ENCODE results near the gene MAD2L1BP. TPM values are rescaled to one million over a fixed set of nuclear protein-coding genes. Genes with fewer than 3 reads are reported as not detected.

The MAD2L1BP gene
- total RNA-seq, 2 donors from 2014 or later: 14.8 to 17.4 TPM

GRCh38 chr6:43665376-43665775 is 29.7 kb downstream of the MAD2L1BP start:
- H3K9me3 ChIP-seq: no peaks in the 10 kb centered on the region
- intact Hi-C loops (cut with DNase I): loop anchor here (5.0 to 10.0 kb wide), 2 partner anchors 99 to 417 kb away; no protein-coding TSS in a partner anchor
- H3K27ac ChIP-seq: no peak overlapping the region
- no peaks in the 10 kb centered on the region for H3K27me3 ChIP-seq
- no peaks in the 10 kb centered on the region for H3K36me3 ChIP-seq (replicated peaks in 1 of 2; ENCODE audit: insufficient read depth in 1 of 2, low read depth in 2 of 2)
- WGBS, 2 donors: 40 to 88% methylated on average over 1 of the region's 1 CpG
- TF ChIP-seq CTCF (IDR thresholded peaks at IDR 0.05) (no peak), POLR2A (IDR thresholded peaks at IDR 0.05) (no peak)
- DNase-seq (peak in 1 of 4 donors; percentile 19), ATAC-seq (no peak)
- H3K4me3 ChIP-seq: no peak overlapping the region
- H3K4me1 ChIP-seq: peaks cover 22% of the 10 kb centered on the region

GRCh38 chr6:43666196-43666920 is 30.7 kb downstream of the MAD2L1BP start:
- intact Hi-C loops (cut with DNase I): loop anchor here (5.0 to 10.0 kb wide), 2 partner anchors 98 to 416 kb away; no protein-coding TSS in a partner anchor
- H3K9me3 ChIP-seq: no peaks in the 10 kb centered on the region
- WGBS, 2 donors: 43 to 50% methylated on average over 11 to 13 of the region's 13 CpGs
- no peaks in the 10 kb centered on the region for H3K27me3 ChIP-seq
- peaks cover 0 to under 1% of the 10 kb centered on the region in 2 donors for H3K36me3 ChIP-seq (replicated peaks in 1 of 2; ENCODE audit: insufficient read depth in 1 of 2, low read depth in 2 of 2)
- peaks cover 22% of the 10 kb centered on the region for H3K4me1 ChIP-seq
- no peak overlapping the region for H3K27ac ChIP-seq
- DNase-seq (peak in 1 of 4 donors; percentile 24), ATAC-seq (no peak)
- no peak overlapping the region for H3K4me3 ChIP-seq
- TF ChIP-seq POLR2A (IDR thresholded peaks at IDR 0.05) (no peak), CTCF (IDR thresholded peaks at IDR 0.05) (no peak)

GRCh38 chr6:43667245-43668150 is 31.9 kb downstream of the MAD2L1BP start:
- 12% methylated on average over 10 to 16 of the region's 16 CpGs for WGBS, 2 donors
- H3K27ac ChIP-seq: peak overlapping the region in 1 of 4 donors; percentile 22
- H3K9me3 ChIP-seq: no peaks in the 10 kb centered on the region
- ATAC-seq (peak; percentile 87), DNase-seq (peak; percentile 83 to 92 (median 90))
- intact Hi-C loops (cut with DNase I): loop anchor here (5.0 to 10.0 kb wide), 2 partner anchors 97 to 415 kb away; no protein-coding TSS in a partner anchor
- H3K4me3 ChIP-seq: no peak overlapping the region
- no peaks in the 10 kb centered on the region for H3K27me3 ChIP-seq
- TF ChIP-seq CTCF (IDR thresholded peaks at IDR 0.05): peak; percentile 94 to 97 (median 96)
- TF ChIP-seq POLR2A (IDR thresholded peaks at IDR 0.05): no peak
- peaks cover 33% of the 10 kb centered on the region for H3K4me1 ChIP-seq
- H3K36me3 ChIP-seq (replicated peaks in 1 of 2; ENCODE audit: insufficient read depth in 1 of 2, low read depth in 2 of 2): peaks cover 0 to 6% of the 10 kb centered on the region in 2 donors

- no peak overlapping the region for H3K4me3 ChIP-seq
- peak overlapping the region in 1 of 4 donors; percentile 22 for H3K27ac ChIP-seq
- no peaks in the 10 kb centered on the region for H3K9me3 ChIP-seq
- ATAC-seq: peak; percentile 63
- 2 to 19% methylated on average over 15 to 17 of the region's 17 CpGs for WGBS, 2 donors
- peaks cover 41% of the 10 kb centered on the region for H3K4me1 ChIP-seq
- no peaks in the 10 kb centered on the region for H3K27me3 ChIP-seq
- TF ChIP-seq CTCF (IDR thresholded peaks at IDR 0.05): peak in 6 of 7 experiments; percentile 26 to 57 (median 46)
- peak in 1 of 3 donors; percentile 23 for TF ChIP-seq POLR2A (IDR thresholded peaks at IDR 0.05)
- H3K36me3 ChIP-seq (replicated peaks in 1 of 2; ENCODE audit: insufficient read depth in 1 of 2, low read depth in 2 of 2): peaks cover 0 to 6% of the 10 kb centered on the region in 2 donors
- DNase-seq: peak; percentile 55 to 66 (median 60)
- intact Hi-C loops (cut with DNase I): loop anchor here (5.0 to 10.0 kb wide), 2 partner anchors 96 to 414 kb away; no protein-coding TSS in a partner anchor
Observed at GRCh38 chr6:43668151-43669028, 32.8 kb downstream of the MAD2L1BP start.
